Natural killer cell treated with Interleukin-12 subunit alpha and Interleukin-12 subunit beta and Interleukin-15 and Interleukin-18, amount 100 ng/mL, for 72 hours (primary cell): ENCODE results near the gene AMOT. TPM values are rescaled to one million over a fixed set of nuclear protein-coding genes. Genes with fewer than 3 reads are reported as not detected.

Experiments
- ATAC-seq, 2 donors: fragments of 150-1000 bp; cut with Tn5 transposase in 1 of 2; sonication (Bioruptor Pico), chemical (Tn5 transposase) in 1 of 2; 2 replicates each; pipeline ENCODE4 v1.10.0; 2021
- DNase-seq: peaks from one replicate; pipeline ENCODE4 v3.0.0; 2022; ENCODE audit warnings: low spot score
- H3K27ac Mint-ChIP-seq, 2 donors: 1 replicate in 1 of 2; 2 replicates in 1 of 2; pipeline ENCODE4 v1.8.0; 2022; ENCODE audit warnings: mixed read lengths in 2 of 2, mild to moderate bottlenecking in 1 of 2, moderate library complexity in 1 of 2
- H3K27me3 Mint-ChIP-seq, 2 donors: 1 replicate in 1 of 2; 2 replicates in 1 of 2; pipeline ENCODE4 v1.8.0; 2022; ENCODE audit warnings: mixed read lengths in 2 of 2
- H3K36me3 Mint-ChIP-seq: one replicate; pipeline ENCODE4 v1.8.0; 2022; ENCODE audit warnings: mixed read lengths
- H3K4me1 Mint-ChIP-seq, 2 donors: 1 replicate in 1 of 2; 2 replicates in 1 of 2; pipeline ENCODE4 v1.8.0; 2022; ENCODE audit warnings: low read depth in 2 of 2, mixed read lengths in 2 of 2, mild to moderate bottlenecking in 1 of 2
- H3K4me3 Mint-ChIP-seq: one replicate; pipeline ENCODE4 v1.8.0; 2022; ENCODE audit warnings: mixed read lengths
- H3K9me3 Mint-ChIP-seq: 2 replicates; pipeline ENCODE4 v1.8.0; 2022; ENCODE audit warnings: mixed read lengths
- total RNA-seq, 2 donors: library from RNA; stranded (reverse); gene quantifications; one replicate each; pipeline ENCODE4 v1.2.3, GENCODE V29; 2022

The AMOT gene
- total RNA-seq, 2 donors from 2014 or later: 0.14 to 1.0 TPM

- ATAC-seq: no peak
- Mint-ChIP-seq H3K4me1 (no peaks in the 10 kb centered on the region), H3K27me3 (peaks cover 0 to 5% of the 10 kb centered on the region in 2 donors), H3K27ac (no peak overlapping the region), H3K9me3 (no peaks in the 10 kb centered on the region), H3K36me3 (no peaks in the 10 kb centered on the region), H3K4me3 (no peak overlapping the region)
- no peak for DNase-seq
Observed at GRCh38 chrX:112830540-112830939, 10.1 kb downstream of the AMOT start.

GRCh38 chrX:112827292-112827903 lies 13.2 kb downstream of the AMOT start:
- H3K27ac Mint-ChIP-seq: no peak overlapping the region
- ATAC-seq (no peak), DNase-seq (no peak)
- H3K4me1 Mint-ChIP-seq: no peaks in the 10 kb centered on the region
- no peak overlapping the region for H3K4me3 Mint-ChIP-seq
- no peaks in the 10 kb centered on the region for H3K36me3 Mint-ChIP-seq
- H3K9me3 Mint-ChIP-seq: no peaks in the 10 kb centered on the region
- peaks cover 0 to 5% of the 10 kb centered on the region in 2 donors for H3K27me3 Mint-ChIP-seq

GRCh38 chrX:112826023-112826422 lies 14.6 kb downstream of the AMOT start:
- no peaks in the 10 kb centered on the region for H3K4me1 Mint-ChIP-seq
- no peak for DNase-seq
- H3K27me3 Mint-ChIP-seq: peaks cover 0 to 5% of the 10 kb centered on the region in 2 donors
- H3K4me3 Mint-ChIP-seq: no peak overlapping the region
- H3K27ac Mint-ChIP-seq: no peak overlapping the region
- no peaks in the 10 kb centered on the region for H3K9me3 Mint-ChIP-seq
- H3K36me3 Mint-ChIP-seq: no peaks in the 10 kb centered on the region
- no peak for ATAC-seq

- Mint-ChIP-seq H3K27me3 (peaks cover 0 to 8% of the 10 kb centered on the region in 2 donors), H3K4me1 (peaks cover 0 to 2% of the 10 kb centered on the region in 2 donors), H3K27ac (no peak overlapping the region), H3K9me3 (no peaks in the 10 kb centered on the region), H3K4me3 (no peak overlapping the region), H3K36me3 (no peaks in the 10 kb centered on the region)
- DNase-seq: no peak
- no peak for ATAC-seq
Observed at GRCh38 chrX:112822892-112823291, 17.7 kb downstream of the AMOT start.

GRCh38 chrX:112820364-112821268 lies 20.0 kb downstream of the AMOT start:
- H3K9me3 Mint-ChIP-seq: no peaks in the 10 kb centered on the region
- H3K36me3 Mint-ChIP-seq: no peaks in the 10 kb centered on the region
- H3K4me3 Mint-ChIP-seq: no peak overlapping the region
- no peak overlapping the region for H3K27ac Mint-ChIP-seq
- H3K4me1 Mint-ChIP-seq: peaks cover 0 to 2% of the 10 kb centered on the region in 2 donors
- DNase-seq (no peak), ATAC-seq (no peak)
- H3K27me3 Mint-ChIP-seq: peaks cover 0 to 5% of the 10 kb centered on the region in 2 donors

- Mint-ChIP-seq H3K9me3 (no peaks in the 10 kb centered on the region), H3K36me3 (no peaks in the 10 kb centered on the region), H3K27me3 (peaks cover 0 to 5% of the 10 kb centered on the region in 2 donors), H3K27ac (no peak overlapping the region), H3K4me1 (peaks cover 0 to 2% of the 10 kb centered on the region in 2 donors), H3K4me3 (no peak overlapping the region)
- ATAC-seq (no peak), DNase-seq (no peak)
Observed at GRCh38 chrX:112819813-112820212, 20.8 kb downstream of the AMOT start.

GRCh38 chrX:112819008-112819640 lies 21.5 kb downstream of the AMOT start:
- no peaks in the 10 kb centered on the region for H3K9me3 Mint-ChIP-seq
- peaks cover 0 to 5% of the 10 kb centered on the region in 2 donors for H3K27me3 Mint-ChIP-seq
- DNase-seq (no peak), ATAC-seq (peak in 1 of 2 donors; percentile 56)
- H3K4me3 Mint-ChIP-seq: no peak overlapping the region
- H3K4me1 Mint-ChIP-seq: peaks cover 0 to 2% of the 10 kb centered on the region in 2 donors
- no peaks in the 10 kb centered on the region for H3K36me3 Mint-ChIP-seq
- H3K27ac Mint-ChIP-seq: no peak overlapping the region

GRCh38 chrX:112818114-112819007 lies 22.3 kb downstream of the AMOT start:
- ATAC-seq (no peak), DNase-seq (no peak)
- H3K27me3 Mint-ChIP-seq: peaks cover 0 to 5% of the 10 kb centered on the region in 2 donors
- no peaks in the 10 kb centered on the region for H3K36me3 Mint-ChIP-seq
- peaks cover 0 to 2% of the 10 kb centered on the region in 2 donors for H3K4me1 Mint-ChIP-seq
- no peaks in the 10 kb centered on the region for H3K9me3 Mint-ChIP-seq
- H3K4me3 Mint-ChIP-seq: no peak overlapping the region
- no peak overlapping the region for H3K27ac Mint-ChIP-seq

- Mint-ChIP-seq H3K27ac (no peak overlapping the region), H3K36me3 (no peaks in the 10 kb centered on the region), H3K27me3 (peaks cover 0 to 5% of the 10 kb centered on the region in 2 donors), H3K4me1 (peaks cover 0 to 2% of the 10 kb centered on the region in 2 donors), H3K9me3 (no peaks in the 10 kb centered on the region), H3K4me3 (no peak overlapping the region)
- no peak for DNase-seq
- no peak for ATAC-seq
Observed at GRCh38 chrX:112816908-112817307, 23.7 kb downstream of the AMOT start.

GRCh38 chrX:112814496-112814895 lies 26.1 kb downstream of the AMOT start:
- Mint-ChIP-seq H3K4me3 (no peak overlapping the region), H3K27me3 (peaks cover 0 to 5% of the 10 kb centered on the region in 2 donors), H3K27ac (no peak overlapping the region), H3K36me3 (no peaks in the 10 kb centered on the region), H3K9me3 (no peaks in the 10 kb centered on the region), H3K4me1 (peaks cover 0 to 2% of the 10 kb centered on the region in 2 donors)
- DNase-seq (no peak), ATAC-seq (no peak)

GRCh38 chrX:112812741-112813140 lies 27.9 kb downstream of the AMOT start:
- Mint-ChIP-seq H3K4me1 (no peaks in the 10 kb centered on the region), H3K27me3 (peaks cover 0 to 3% of the 10 kb centered on the region in 2 donors), H3K4me3 (no peak overlapping the region), H3K9me3 (no peaks in the 10 kb centered on the region), H3K36me3 (no peaks in the 10 kb centered on the region), H3K27ac (no peak overlapping the region)
- ATAC-seq: peak in 1 of 2 donors; percentile 6
- DNase-seq: no peak

- no peak for ATAC-seq
- peaks cover 0 to 3% of the 10 kb centered on the region in 2 donors for H3K27me3 Mint-ChIP-seq
- H3K4me3 Mint-ChIP-seq: no peak overlapping the region
- H3K9me3 Mint-ChIP-seq: no peaks in the 10 kb centered on the region
- peak overlapping the region in 1 of 2 donors; percentile 25 for H3K27ac Mint-ChIP-seq
- H3K36me3 Mint-ChIP-seq: no peaks in the 10 kb centered on the region
- no peaks in the 10 kb centered on the region for H3K4me1 Mint-ChIP-seq
- no peak for DNase-seq
Observed at GRCh38 chrX:112808651-112809195, 31.9 kb downstream of the AMOT start.

- Mint-ChIP-seq H3K27ac (no peak overlapping the region), H3K4me1 (no peaks in the 10 kb centered on the region), H3K27me3 (peaks cover 0 to 3% of the 10 kb centered on the region in 2 donors), H3K9me3 (no peaks in the 10 kb centered on the region), H3K4me3 (no peak overlapping the region), H3K36me3 (no peaks in the 10 kb centered on the region)
- DNase-seq (no peak), ATAC-seq (no peak)
Observed at GRCh38 chrX:112808007-112808406, 32.6 kb downstream of the AMOT start.
